T-cell (primary cell): ENCODE results near the gene ZNF92. TPM values are rescaled to one million over a fixed set of nuclear protein-coding genes. Genes with fewer than 3 reads are reported as not detected.
"Not testable (repeated sequence)": the region's sequence is repeated elsewhere in the genome, so short reads cannot be mapped to it uniquely, and the experiment has no call there.

Source experiments
- ATAC-seq, 4 experiments: fragments of 200-7000 bp in 3 of 4; fragments of 150-1000 bp in 1 of 4; cut with Tn5 transposase; replicated peaks in 1 of 4; 1 replicate in 3 of 4; 2 replicates in 1 of 4; pipeline ENCODE4 v1.10.0; 2021; ENCODE audit warnings: moderate library complexity in 3 of 4, mild to moderate bottlenecking in 2 of 4, moderate number of reproducible peaks in 1 of 4
- CTCF ChIA-PET, 2 donors: fragments of 300-600 bp; sonication (Branson Sonifier 250); formaldehyde crosslinking; loops; one replicate each; lab custom pipeline; 2022; ENCODE audit warnings: antibody characterized with exemption in 2 of 2; lab: Charles Lee
- POLR2A ChIA-PET, 2 donors: fragments of 300-600 bp; sonication (Branson Sonifier 250); formaldehyde crosslinking; loops; one replicate each; lab custom pipeline; 2022; ENCODE audit warnings: antibody characterized with exemption in 2 of 2; lab: Charles Lee
- DNase-seq, 35 experiments: peaks; one replicate each; pipeline versions ENCODE4 v3.0.0 to v3.0.0-alpha.2; 2013 to 2023
- H3K27ac ChIP-seq: one replicate; pipeline ENCODE4 v1.5.1; 2013; ENCODE audit warnings: low read length
- H3K27me3 ChIP-seq, 2 experiments: replicated peaks in 1 of 2; 1 replicate in 1 of 2; 2 replicates in 1 of 2; pipeline versions ENCODE4 v1.6.1 to v1.7.0; 2013; ENCODE audit warnings: low read length in 1 of 2, mixed read lengths in 1 of 2; ENCODE audit not compliant: control insufficient read depth in 2 of 2, insufficient read depth in 2 of 2; ENCODE audit errors: extremely low read depth in 1 of 2
- H3K36me3 ChIP-seq, 2 donors: 1 replicate in 1 of 2; 2 replicates in 1 of 2; pipeline versions ENCODE4 v1.6.1 to v1.7.0; 2013; ENCODE audit warnings: low read length in 1 of 2; ENCODE audit not compliant: control insufficient read depth in 2 of 2, insufficient read depth in 1 of 2; ENCODE audit errors: extremely low read depth in 1 of 2
- H3K4me1 ChIP-seq, 2 experiments: 1 replicate in 1 of 2; 2 replicates in 1 of 2; pipeline versions ENCODE4 v1.6.1 to v1.7.0; 2013; ENCODE audit warnings: low read length in 2 of 2, mixed read lengths in 1 of 2; ENCODE audit not compliant: insufficient read depth in 2 of 2, control insufficient read depth in 1 of 2; ENCODE audit errors: extremely low read depth in 1 of 2
- H3K4me3 ChIP-seq, 2 donors: 1 replicate in 1 of 2; 2 replicates in 1 of 2; pipeline versions ENCODE4 v1.5.1 to v1.7.0; 2013; ENCODE audit warnings: mild to moderate bottlenecking in 2 of 2, low read length in 1 of 2, moderate library complexity in 1 of 2; ENCODE audit not compliant: control insufficient read depth in 1 of 2; ENCODE audit errors: extremely low read depth in 1 of 2
- H3K9me3 ChIP-seq: 2 replicates; pipeline ENCODE4 v1.7.0; 2013
- H3K27ac Mint-ChIP-seq, 2 donors: one replicate each; pipeline ENCODE4 v1.8.0; 2020 to 2021; ENCODE audit warnings: mild to moderate bottlenecking in 2 of 2, mixed read lengths in 2 of 2
- H3K27me3 Mint-ChIP-seq, 2 donors: one replicate each; pipeline ENCODE4 v1.8.0; 2021 to 2022; ENCODE audit warnings: mixed read lengths in 2 of 2
- H3K36me3 Mint-ChIP-seq: one replicate; pipeline ENCODE4 v1.8.0; 2021; ENCODE audit warnings: mixed read lengths
- H3K4me1 Mint-ChIP-seq, 3 donors: one replicate each; pipeline ENCODE4 v1.8.0; 2020 to 2022; ENCODE audit warnings: mixed read lengths in 3 of 3, mild to moderate bottlenecking in 1 of 3
- H3K4me3 Mint-ChIP-seq, 3 donors: one replicate each; pipeline ENCODE4 v1.8.0; 2020 to 2022; ENCODE audit warnings: mild to moderate bottlenecking in 3 of 3, mixed read lengths in 3 of 3, moderate library complexity in 3 of 3
- H3K9me3 Mint-ChIP-seq, 3 donors: one replicate each; pipeline ENCODE4 v1.8.0; 2020 to 2022; ENCODE audit warnings: mixed read lengths in 3 of 3
- WGBS: methylation state at CpG from one replicate; pipeline ENCODE4 v1.1.5; 2013; ENCODE audit warnings: missing lambda C conversion rate; ENCODE audit not compliant: insufficient coverage; 5-methylcytosine and 5-hydroxymethylcytosine counted together
- total RNA-seq, 35 experiments: library from RNA in 6 of 35; stranded (reverse) in 6 of 35; fragments of 120-200 nt in 1 of 35; gene quantifications; one replicate each; pipeline versions ENCODE4 v1.2.1 to v1.2.4 and lab custom pipeline; 2013 to 2026

ZNF92 gene
- total RNA-seq, 5 donors from 2014 or later (not counting 1 experiment from before 2014, with no cell fraction given), result 17.9 to 25.6 (median 19.2) TPM

- H3K27ac Mint-ChIP-seq, H3K27me3 Mint-ChIP-seq, H3K27me3 ChIP-seq, H3K4me1 Mint-ChIP-seq, H3K4me3 ChIP-seq, POLR2A ChIA-PET, H3K9me3 ChIP-seq, DNase-seq, CTCF ChIA-PET, H3K27ac ChIP-seq, H3K36me3 ChIP-seq, ATAC-seq, H3K4me3 Mint-ChIP-seq, H3K4me1 ChIP-seq: not testable (repeated sequence)
- H3K36me3 Mint-ChIP-seq, result peaks cover 16% of the 10 kb centered on the region
- H3K9me3 Mint-ChIP-seq, result peaks cover 8 to 37% (median 32%) of the 10 kb centered on the region in 3 donors
- WGBS, result 100% methylated on average over 1 of the region's 2 CpGs
These were observed 33.1 kb downstream of the ZNF92 start for GRCh38 chr7:65406706-65407105.

- H3K36me3 Mint-ChIP-seq, result peaks cover 15% of the 10 kb centered on the region
- no peaks in the 10 kb centered on the region for H3K4me1 ChIP-seq
- no peak overlapping the region for H3K27ac Mint-ChIP-seq
- no peak for ATAC-seq
- no peak overlapping the region for H3K4me3 ChIP-seq
- WGBS, result 100% methylated on average over 1 of the region's 3 CpGs
- no peak overlapping the region for H3K4me3 Mint-ChIP-seq
- H3K27me3 ChIP-seq, result no peaks in the 10 kb centered on the region
- no peak for DNase-seq
- no peaks in the 10 kb centered on the region for H3K9me3 ChIP-seq
- no peak overlapping the region for H3K27ac ChIP-seq
- H3K36me3 ChIP-seq, result no peaks in the 10 kb centered on the region
- CTCF ChIA-PET, result no interaction called here
- peaks cover 2 to 4% of the 10 kb centered on the region in 2 donors for H3K27me3 Mint-ChIP-seq
- no peaks in the 10 kb centered on the region for H3K4me1 Mint-ChIP-seq
- peaks cover 8 to 31% (median 28%) of the 10 kb centered on the region in 3 donors for H3K9me3 Mint-ChIP-seq
- POLR2A ChIA-PET, result no interaction called here
These were observed 35.7 kb downstream of the ZNF92 start for GRCh38 chr7:65409363-65409762.

- H3K36me3 ChIP-seq, result no peaks in the 10 kb centered on the region
- H3K9me3 ChIP-seq, result no peaks in the 10 kb centered on the region
- ChIA-PET POLR2A (no interaction called here), CTCF (no interaction called here)
- no peak overlapping the region for H3K27ac ChIP-seq
- Mint-ChIP-seq H3K36me3 (peaks cover 3% of the 10 kb centered on the region), H3K9me3 (peaks cover 6 to 24% (median 24%) of the 10 kb centered on the region in 3 donors), H3K4me3 (no peak overlapping the region), H3K27me3 (peaks cover 4 to 6% of the 10 kb centered on the region in 2 donors), H3K4me1 (no peaks in the 10 kb centered on the region), H3K27ac (no peak overlapping the region)
- DNase-seq (no peak), ATAC-seq (no peak)
- H3K27me3 ChIP-seq, result no peaks in the 10 kb centered on the region
- no peaks in the 10 kb centered on the region for H3K4me1 ChIP-seq
- H3K4me3 ChIP-seq, result no peak overlapping the region
These were observed 37.6 kb downstream of the ZNF92 start for GRCh38 chr7:65411249-65411648.

- H3K9me3 Mint-ChIP-seq, result peaks cover 22 to 41% (median 37%) of the 10 kb centered on the region in 3 donors
- POLR2A ChIA-PET, result no interaction called here
- ATAC-seq, result no peak
These were observed 49.0 kb downstream of the ZNF92 start for GRCh38 chr7:65422670-65423069.

GRCh38 chr7:65423286-65423685, 49.6 kb downstream of the ZNF92 start:
- H3K4me3 ChIP-seq, H3K27me3 Mint-ChIP-seq, CTCF ChIA-PET, H3K27ac ChIP-seq, H3K36me3 ChIP-seq, ATAC-seq, POLR2A ChIA-PET, H3K4me1 Mint-ChIP-seq, H3K27me3 ChIP-seq, H3K27ac Mint-ChIP-seq, H3K4me3 Mint-ChIP-seq, H3K9me3 ChIP-seq, H3K4me1 ChIP-seq, H3K36me3 Mint-ChIP-seq, DNase-seq: not testable (repeated sequence)
- 68% methylated on average over 3 of the region's 3 CpGs for WGBS
- H3K9me3 Mint-ChIP-seq, result peaks cover 25 to 41% (median 37%) of the 10 kb centered on the region in 3 donors

More at GRCh38 chr7:65422670-65423069, 49.0 kb downstream of the ZNF92 start:
- Mint-ChIP-seq H3K4me3 (no peak overlapping the region), H3K4me1 (no peaks in the 10 kb centered on the region), H3K27me3 (peaks cover 0 to 5% of the 10 kb centered on the region in 2 donors), H3K36me3 (peaks cover 3% of the 10 kb centered on the region), H3K27ac (no peak overlapping the region)
- CTCF ChIA-PET, result interaction anchor here in 1 of 2 donors (0.5 kb wide), 1 partner anchor 847 kb away, joined by 3 read pairs; no protein-coding TSS in a partner anchor
- DNase-seq, result no peak
- H3K4me3 ChIP-seq, result no peak overlapping the region
- H3K36me3 ChIP-seq, result no peaks in the 10 kb centered on the region
- peaks cover 2 to 4% of the 10 kb centered on the region in 2 experiments for H3K27me3 ChIP-seq
- H3K4me1 ChIP-seq, result no peaks in the 10 kb centered on the region
- H3K27ac ChIP-seq, result no peak overlapping the region
- peaks cover 3% of the 10 kb centered on the region for H3K9me3 ChIP-seq

- ChIA-PET POLR2A (no interaction called here), CTCF (no interaction called here)
- H3K36me3 Mint-ChIP-seq, result no peaks in the 10 kb centered on the region
- peaks cover 3% of the 10 kb centered on the region for H3K9me3 ChIP-seq
- H3K27ac Mint-ChIP-seq, result no peak overlapping the region
- peaks cover 0 to 2% (median 0%) of the 10 kb centered on the region in 3 donors for H3K4me1 Mint-ChIP-seq
- H3K27me3 Mint-ChIP-seq, result peaks cover 0 to 4% of the 10 kb centered on the region in 2 donors
- no peaks in the 10 kb centered on the region for H3K4me1 ChIP-seq
- ATAC-seq (no peak), DNase-seq (peak in 1 of 35 experiments; percentile 2)
- WGBS, result 71% methylated on average over 26 of the region's 26 CpGs
- H3K4me3 ChIP-seq, result no peak overlapping the region
- H3K27ac ChIP-seq, result no peak overlapping the region
- no peaks in the 10 kb centered on the region for H3K27me3 ChIP-seq
- H3K36me3 ChIP-seq, result no peaks in the 10 kb centered on the region
- H3K4me3 Mint-ChIP-seq, result no peak overlapping the region
- peaks cover 29 to 38% (median 31%) of the 10 kb centered on the region in 3 donors for H3K9me3 Mint-ChIP-seq
These were observed 56.1 kb downstream of the ZNF92 start for GRCh38 chr7:65429642-65430343.
